ENCODE measurements around the gene OSBPL2.

OSBPL2 gene

GRCh38 chr20:62208795-62209755 lies 29.2 kb upstream of the OSBPL2 start:
- no peak overlapping the region for H3K27ac ChIP-seq
- H2AFZ ChIP-seq (ENCODE audit: low read depth), result no peak overlapping the region
- H3K36me3 ChIP-seq (ENCODE audit: insufficient read depth), result no peaks in the 10 kb centered on the region
- no peaks in the 10 kb centered on the region for H3K4me1 ChIP-seq (ENCODE audit: low read depth, poor library complexity, severe bottlenecking)
- no peak overlapping the region for H3K4me3 ChIP-seq (IDR thresholded peaks at IDR 0.05; ENCODE audit: insufficient read depth, low read depth, low read length)
- no peaks in the 10 kb centered on the region for H4K20me1 ChIP-seq (ENCODE audit: insufficient read depth)
- H3K79me2 ChIP-seq (ENCODE audit: insufficient read depth, low read depth), result no peaks in the 10 kb centered on the region
- H3K9ac ChIP-seq, result no peak overlapping the region
- TF ChIP-seq, protein P1, sequence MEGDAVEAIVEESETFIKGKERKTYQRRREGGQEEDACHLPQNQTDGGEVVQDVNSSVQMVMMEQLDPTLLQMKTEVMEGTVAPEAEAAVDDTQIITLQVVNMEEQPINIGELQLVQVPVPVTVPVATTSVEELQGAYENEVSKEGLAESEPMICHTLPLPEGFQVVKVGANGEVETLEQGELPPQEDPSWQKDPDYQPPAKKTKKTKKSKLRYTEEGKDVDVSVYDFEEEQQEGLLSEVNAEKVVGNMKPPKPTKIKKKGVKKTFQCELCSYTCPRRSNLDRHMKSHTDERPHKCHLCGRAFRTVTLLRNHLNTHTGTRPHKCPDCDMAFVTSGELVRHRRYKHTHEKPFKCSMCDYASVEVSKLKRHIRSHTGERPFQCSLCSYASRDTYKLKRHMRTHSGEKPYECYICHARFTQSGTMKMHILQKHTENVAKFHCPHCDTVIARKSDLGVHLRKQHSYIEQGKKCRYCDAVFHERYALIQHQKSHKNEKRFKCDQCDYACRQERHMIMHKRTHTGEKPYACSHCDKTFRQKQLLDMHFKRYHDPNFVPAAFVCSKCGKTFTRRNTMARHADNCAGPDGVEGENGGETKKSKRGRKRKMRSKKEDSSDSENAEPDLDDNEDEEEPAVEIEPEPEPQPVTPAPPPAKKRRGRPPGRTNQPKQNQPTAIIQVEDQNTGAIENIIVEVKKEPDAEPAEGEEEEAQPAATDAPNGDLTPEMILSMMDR (conservative IDR thresholded peaks at IDR 0.05; ENCODE audit: low read depth, low read length), result no peak
- peaks cover 39% of the 10 kb centered on the region for H3K27me3 ChIP-seq (ENCODE audit: insufficient read depth, low read depth)
- H3K4me2 ChIP-seq, result no peak overlapping the region

GRCh38 chr20:62209850-62210495 lies 28.3 kb upstream of the OSBPL2 start:
- Histone ChIP-seq H3K27ac (no peak overlapping the region), H3K27me3 (ENCODE audit: insufficient read depth, low read depth) (peaks cover 48% of the 10 kb centered on the region), H3K9ac (no peak overlapping the region), H3K36me3 (ENCODE audit: insufficient read depth) (no peaks in the 10 kb centered on the region), H4K20me1 (ENCODE audit: insufficient read depth) (no peaks in the 10 kb centered on the region), H3K4me1 (ENCODE audit: low read depth, poor library complexity, severe bottlenecking) (no peaks in the 10 kb centered on the region), H3K79me2 (ENCODE audit: insufficient read depth, low read depth) (no peaks in the 10 kb centered on the region), H2AFZ (ENCODE audit: low read depth) (no peak overlapping the region), H3K4me3 (IDR thresholded peaks at IDR 0.05; ENCODE audit: insufficient read depth, low read depth, low read length) (no peak overlapping the region), H3K4me2 (no peak overlapping the region)
- TF ChIP-seq, protein P1 (conservative IDR thresholded peaks at IDR 0.05; ENCODE audit: low read depth, low read length), result no peak

GRCh38 chr20:62210496-62210855 lies 27.8 kb upstream of the OSBPL2 start:
- no peaks in the 10 kb centered on the region for H4K20me1 ChIP-seq (ENCODE audit: insufficient read depth)
- peaks cover 53% of the 10 kb centered on the region for H3K27me3 ChIP-seq (ENCODE audit: insufficient read depth, low read depth)
- no peaks in the 10 kb centered on the region for H3K4me1 ChIP-seq (ENCODE audit: low read depth, poor library complexity, severe bottlenecking)
- TF ChIP-seq, protein P1 (conservative IDR thresholded peaks at IDR 0.05; ENCODE audit: low read depth, low read length), result no peak
- H3K27ac ChIP-seq, result no peak overlapping the region
- H3K4me2 ChIP-seq, result no peak overlapping the region
- H3K4me3 ChIP-seq (IDR thresholded peaks at IDR 0.05; ENCODE audit: insufficient read depth, low read depth, low read length), result no peak overlapping the region
- no peaks in the 10 kb centered on the region for H3K79me2 ChIP-seq (ENCODE audit: insufficient read depth, low read depth)
- no peak overlapping the region for H3K9ac ChIP-seq
- no peaks in the 10 kb centered on the region for H3K36me3 ChIP-seq (ENCODE audit: insufficient read depth)
- no peak overlapping the region for H2AFZ ChIP-seq (ENCODE audit: low read depth)

GRCh38 chr20:62211216-62211615 lies 27.1 kb upstream of the OSBPL2 start:
- no peaks in the 10 kb centered on the region for H3K36me3 ChIP-seq (ENCODE audit: insufficient read depth)
- no peak overlapping the region for H3K4me2 ChIP-seq
- no peaks in the 10 kb centered on the region for H4K20me1 ChIP-seq (ENCODE audit: insufficient read depth)
- no peak overlapping the region for H3K27ac ChIP-seq
- H3K4me1 ChIP-seq (ENCODE audit: low read depth, poor library complexity, severe bottlenecking), result no peaks in the 10 kb centered on the region
- peaks cover 60% of the 10 kb centered on the region for H3K27me3 ChIP-seq (ENCODE audit: insufficient read depth, low read depth)
- no peak overlapping the region for H3K9ac ChIP-seq
- H2AFZ ChIP-seq (ENCODE audit: low read depth), result no peak overlapping the region
- TF ChIP-seq, protein P1 (conservative IDR thresholded peaks at IDR 0.05; ENCODE audit: low read depth, low read length), result no peak
- H3K4me3 ChIP-seq (IDR thresholded peaks at IDR 0.05; ENCODE audit: insufficient read depth, low read depth, low read length), result no peak overlapping the region
- H3K79me2 ChIP-seq (ENCODE audit: insufficient read depth, low read depth), result no peaks in the 10 kb centered on the region
